ENCODE data around the gene RFX4. TPM values are rescaled to one million over a fixed set of nuclear protein-coding genes. Genes with fewer than 3 reads are reported as not detected.

RFX4 gene
- total RNA-seq, 1 donor from 2014 or later, result not detected

- no peak for DNase-seq
- H3K27ac ChIP-seq (replicated peaks), result no peak overlapping the region
- TF ChIP-seq CTCF (IDR thresholded peaks at IDR 0.05; ENCODE audit: borderline replicate concordance), result no peak
- no peaks in the 10 kb centered on the region for H3K9me3 ChIP-seq (replicated peaks)
- H3K4me1 ChIP-seq, result peaks cover 20% of the 10 kb centered on the region
- intact Hi-C loops (cut with micrococcal nuclease), result no loop called here
- no peaks in the 10 kb centered on the region for H3K36me3 ChIP-seq
- H3K4me3 ChIP-seq, result no peak overlapping the region
- no peaks in the 10 kb centered on the region for H3K27me3 ChIP-seq (ENCODE audit: low read depth)
Observed at GRCh38 chr12:106741247-106741646, 158.4 kb downstream of the RFX4 start.

GRCh38 chr12:106743270-106743988 is 160.6 kb downstream of the RFX4 start:
- Histone ChIP-seq H3K27me3 (ENCODE audit: low read depth) (no peaks in the 10 kb centered on the region), H3K36me3 (no peaks in the 10 kb centered on the region), H3K4me1 (peaks cover 20% of the 10 kb centered on the region), H3K27ac (replicated peaks) (no peak overlapping the region), H3K4me3 (no peak overlapping the region), H3K9me3 (replicated peaks) (no peaks in the 10 kb centered on the region)
- TF ChIP-seq CTCF (IDR thresholded peaks at IDR 0.05; ENCODE audit: borderline replicate concordance), result no peak
- DNase-seq, result no peak
- intact Hi-C loops (cut with micrococcal nuclease), result no loop called here

- Histone ChIP-seq H3K27ac (replicated peaks) (no peak overlapping the region), H3K27me3 (ENCODE audit: low read depth) (no peaks in the 10 kb centered on the region), H3K4me1 (peaks cover 16% of the 10 kb centered on the region), H3K4me3 (no peak overlapping the region), H3K9me3 (replicated peaks) (no peaks in the 10 kb centered on the region), H3K36me3 (no peaks in the 10 kb centered on the region)
- intact Hi-C loops (cut with micrococcal nuclease), result no loop called here
- DNase-seq, result no peak
- TF ChIP-seq CTCF (IDR thresholded peaks at IDR 0.05; ENCODE audit: borderline replicate concordance), result no peak
Observed at GRCh38 chr12:106744600-106744999, 161.8 kb downstream of the RFX4 start.

GRCh38 chr12:106745181-106745745 is 162.5 kb downstream of the RFX4 start:
- Histone ChIP-seq H3K27ac (replicated peaks) (no peak overlapping the region), H3K4me1 (peaks cover 9% of the 10 kb centered on the region), H3K4me3 (no peak overlapping the region), H3K9me3 (replicated peaks) (no peaks in the 10 kb centered on the region), H3K27me3 (ENCODE audit: low read depth) (no peaks in the 10 kb centered on the region), H3K36me3 (no peaks in the 10 kb centered on the region)
- TF ChIP-seq CTCF (IDR thresholded peaks at IDR 0.05; ENCODE audit: borderline replicate concordance), result no peak
- DNase-seq, result no peak
- intact Hi-C loops (cut with micrococcal nuclease), result no loop called here

GRCh38 chr12:106747973-106748436 is 165.2 kb downstream of the RFX4 start:
- H3K36me3 ChIP-seq, result no peaks in the 10 kb centered on the region
- H3K4me3 ChIP-seq, result no peak overlapping the region
- TF ChIP-seq CTCF (IDR thresholded peaks at IDR 0.05; ENCODE audit: borderline replicate concordance), result no peak
- intact Hi-C loops (cut with micrococcal nuclease), result no loop called here
- no peak for DNase-seq
- H3K4me1 ChIP-seq, result no peaks in the 10 kb centered on the region
- H3K27me3 ChIP-seq (ENCODE audit: low read depth), result no peaks in the 10 kb centered on the region
- H3K9me3 ChIP-seq (replicated peaks), result no peaks in the 10 kb centered on the region
- H3K27ac ChIP-seq (replicated peaks), result no peak overlapping the region
